Measurements from ENCODE around the gene COL6A1. TPM values are rescaled to one million over a fixed set of nuclear protein-coding genes. Genes with fewer than 3 reads are reported as not detected.

The COL6A1 gene
- polyA plus RNA-seq, 1 donor from 2014 or later, result 29.4 TPM

DNA sequence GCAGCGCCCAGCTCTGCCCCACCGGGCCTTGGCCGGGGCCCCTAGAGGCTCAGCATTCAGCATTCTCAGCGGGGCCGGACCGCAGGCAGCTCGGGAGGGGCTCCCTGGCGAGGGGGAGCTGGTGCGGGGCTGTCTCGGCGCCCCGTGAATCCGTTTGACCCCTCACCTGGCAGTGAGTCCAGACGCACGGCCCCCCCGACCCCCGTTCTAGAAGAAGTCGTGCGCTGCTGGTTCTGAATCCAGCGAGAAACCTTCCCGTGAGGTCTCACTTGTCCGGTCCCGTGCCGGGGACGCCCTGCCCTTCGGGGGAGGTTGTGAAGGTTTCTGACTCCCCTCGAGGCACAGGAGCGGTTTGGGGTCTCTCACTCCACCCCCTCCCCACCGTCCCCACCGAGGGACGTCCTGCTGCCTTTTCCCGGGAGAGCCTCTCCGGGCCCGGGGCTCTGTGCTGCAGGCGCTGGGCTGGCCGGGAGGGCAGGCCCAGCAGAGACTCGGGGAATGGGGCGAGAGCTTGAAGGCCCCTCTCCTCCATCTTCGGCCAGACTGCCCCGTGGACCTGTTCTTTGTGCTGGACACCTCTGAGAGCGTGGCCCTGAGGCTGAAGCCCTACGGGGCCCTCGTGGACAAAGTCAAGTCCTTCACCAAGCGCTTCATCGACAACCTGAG lies 655 bp downstream of the COL6A1 start:
- Histone ChIP-seq H3K27me3 (ENCODE audit: insufficient read depth, low read depth, low read length) (no peaks in the 10 kb centered on the region), H3K27ac (ENCODE audit: low read length) (no peak overlapping the region), H4K20me1 (ENCODE audit: insufficient read depth) (no peaks in the 10 kb centered on the region), H3K4me2 (ENCODE audit: low read length) (no peak overlapping the region), H3K79me2 (replicated peaks; ENCODE audit: insufficient read depth, low read length) (no peaks in the 10 kb centered on the region), H3F3A (ENCODE audit: insufficient read depth, low read length, poor library complexity, severe bottlenecking) (peaks cover 9% of the 10 kb centered on the region), H2AFZ (ENCODE audit: low read depth, low read length) (peak overlapping the region; percentile 14), H3K9me2 (ENCODE audit: insufficient read depth, low read length) (no peaks in the 10 kb centered on the region), H3K4me3 (ENCODE audit: low read length) (peak overlapping the region; percentile 79), H3K9me3 (ENCODE audit: low read length) (no peaks in the 10 kb centered on the region), H3K36me3 (ENCODE audit: insufficient read depth, low read length) (no peaks in the 10 kb centered on the region), H3K9ac (ENCODE audit: low read length) (peak overlapping the region; percentile 65)
- TF ChIP-seq RAD21 (conservative IDR thresholded peaks at IDR 0.05) (no peak), POLR2AphosphoS5 (IDR thresholded peaks at IDR 0.05) (no peak), MXI1 (conservative IDR thresholded peaks at IDR 0.05; ENCODE audit: poor library complexity, severe bottlenecking) (no peak), TAF1 (IDR thresholded peaks at IDR 0.05; ENCODE audit: low read depth) (no peak), SMC3 (conservative IDR thresholded peaks at IDR 0.05; ENCODE audit: poor library complexity) (no peak), EP300 (conservative IDR thresholded peaks at IDR 0.05; ENCODE audit: poor library complexity, severe bottlenecking) (no peak), EZH2 (IDR thresholded peaks at IDR 0.05; ENCODE audit: borderline replicate concordance, insufficient read depth, low read length, poor library complexity, severe bottlenecking) (no peak)
- TF ChIP-seq, protein P1, sequence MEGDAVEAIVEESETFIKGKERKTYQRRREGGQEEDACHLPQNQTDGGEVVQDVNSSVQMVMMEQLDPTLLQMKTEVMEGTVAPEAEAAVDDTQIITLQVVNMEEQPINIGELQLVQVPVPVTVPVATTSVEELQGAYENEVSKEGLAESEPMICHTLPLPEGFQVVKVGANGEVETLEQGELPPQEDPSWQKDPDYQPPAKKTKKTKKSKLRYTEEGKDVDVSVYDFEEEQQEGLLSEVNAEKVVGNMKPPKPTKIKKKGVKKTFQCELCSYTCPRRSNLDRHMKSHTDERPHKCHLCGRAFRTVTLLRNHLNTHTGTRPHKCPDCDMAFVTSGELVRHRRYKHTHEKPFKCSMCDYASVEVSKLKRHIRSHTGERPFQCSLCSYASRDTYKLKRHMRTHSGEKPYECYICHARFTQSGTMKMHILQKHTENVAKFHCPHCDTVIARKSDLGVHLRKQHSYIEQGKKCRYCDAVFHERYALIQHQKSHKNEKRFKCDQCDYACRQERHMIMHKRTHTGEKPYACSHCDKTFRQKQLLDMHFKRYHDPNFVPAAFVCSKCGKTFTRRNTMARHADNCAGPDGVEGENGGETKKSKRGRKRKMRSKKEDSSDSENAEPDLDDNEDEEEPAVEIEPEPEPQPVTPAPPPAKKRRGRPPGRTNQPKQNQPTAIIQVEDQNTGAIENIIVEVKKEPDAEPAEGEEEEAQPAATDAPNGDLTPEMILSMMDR (IDR thresholded peaks at IDR 0.05; ENCODE audit: poor library complexity, severe bottlenecking), result no peak
- TF ChIP-seq, protein P2, sequence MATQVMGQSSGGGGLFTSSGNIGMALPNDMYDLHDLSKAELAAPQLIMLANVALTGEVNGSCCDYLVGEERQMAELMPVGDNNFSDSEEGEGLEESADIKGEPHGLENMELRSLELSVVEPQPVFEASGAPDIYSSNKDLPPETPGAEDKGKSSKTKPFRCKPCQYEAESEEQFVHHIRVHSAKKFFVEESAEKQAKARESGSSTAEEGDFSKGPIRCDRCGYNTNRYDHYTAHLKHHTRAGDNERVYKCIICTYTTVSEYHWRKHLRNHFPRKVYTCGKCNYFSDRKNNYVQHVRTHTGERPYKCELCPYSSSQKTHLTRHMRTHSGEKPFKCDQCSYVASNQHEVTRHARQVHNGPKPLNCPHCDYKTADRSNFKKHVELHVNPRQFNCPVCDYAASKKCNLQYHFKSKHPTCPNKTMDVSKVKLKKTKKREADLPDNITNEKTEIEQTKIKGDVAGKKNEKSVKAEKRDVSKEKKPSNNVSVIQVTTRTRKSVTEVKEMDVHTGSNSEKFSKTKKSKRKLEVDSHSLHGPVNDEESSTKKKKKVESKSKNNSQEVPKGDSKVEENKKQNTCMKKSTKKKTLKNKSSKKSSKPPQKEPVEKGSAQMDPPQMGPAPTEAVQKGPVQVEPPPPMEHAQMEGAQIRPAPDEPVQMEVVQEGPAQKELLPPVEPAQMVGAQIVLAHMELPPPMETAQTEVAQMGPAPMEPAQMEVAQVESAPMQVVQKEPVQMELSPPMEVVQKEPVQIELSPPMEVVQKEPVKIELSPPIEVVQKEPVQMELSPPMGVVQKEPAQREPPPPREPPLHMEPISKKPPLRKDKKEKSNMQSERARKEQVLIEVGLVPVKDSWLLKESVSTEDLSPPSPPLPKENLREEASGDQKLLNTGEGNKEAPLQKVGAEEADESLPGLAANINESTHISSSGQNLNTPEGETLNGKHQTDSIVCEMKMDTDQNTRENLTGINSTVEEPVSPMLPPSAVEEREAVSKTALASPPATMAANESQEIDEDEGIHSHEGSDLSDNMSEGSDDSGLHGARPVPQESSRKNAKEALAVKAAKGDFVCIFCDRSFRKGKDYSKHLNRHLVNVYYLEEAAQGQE (IDR thresholded peaks at IDR 0.05; ENCODE audit: borderline replicate concordance), result no peak

DNA sequence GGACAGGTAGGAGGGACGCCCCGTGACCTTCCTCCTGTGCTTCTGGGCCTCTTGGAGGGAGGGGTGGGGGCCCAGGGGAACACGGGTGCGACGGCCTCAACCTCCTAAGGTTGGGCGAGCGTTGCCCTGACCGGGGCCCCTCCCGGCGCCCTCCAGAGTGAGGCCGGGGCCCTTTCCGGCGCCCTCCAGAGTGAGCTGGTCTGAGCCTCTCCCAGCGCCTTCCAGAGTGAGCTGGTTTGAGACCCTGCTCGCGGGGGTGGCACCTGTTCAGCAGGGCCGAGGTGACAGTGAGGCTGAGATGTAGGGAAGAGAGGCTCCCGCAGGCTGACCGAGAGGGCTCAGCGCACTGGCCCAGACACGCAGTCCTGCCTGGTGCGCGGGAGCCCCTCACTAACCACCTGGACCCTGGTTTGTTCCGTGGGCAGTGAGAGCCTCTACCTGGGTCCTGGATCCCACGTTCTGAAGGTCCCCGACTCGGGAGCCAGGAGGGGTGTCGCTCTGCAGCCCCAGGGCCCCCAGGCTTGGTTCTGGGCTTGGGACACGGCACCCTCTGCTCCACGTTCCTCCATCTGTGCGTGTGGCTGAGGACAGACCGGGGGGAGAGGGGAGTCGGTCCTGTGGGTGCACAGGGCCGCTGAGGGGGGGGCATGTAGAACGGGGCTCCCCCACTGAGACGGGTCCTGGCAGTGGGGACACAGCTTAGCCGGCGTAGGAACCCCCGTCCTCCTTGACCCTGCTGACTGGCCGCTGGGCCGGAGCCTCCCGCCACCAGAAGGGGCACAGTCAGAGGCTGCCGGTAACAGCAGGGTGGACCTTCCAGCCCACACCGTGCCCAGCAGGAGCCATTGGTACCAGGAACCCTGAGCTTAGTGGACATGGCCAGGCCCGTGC lies 1.4 kb downstream of the COL6A1 start:
- H3K9me3 ChIP-seq (ENCODE audit: low read length), result no peaks in the 10 kb centered on the region
- TF ChIP-seq MXI1 (conservative IDR thresholded peaks at IDR 0.05; ENCODE audit: poor library complexity, severe bottlenecking) (no peak), SMC3 (conservative IDR thresholded peaks at IDR 0.05; ENCODE audit: poor library complexity) (no peak), TAF1 (IDR thresholded peaks at IDR 0.05; ENCODE audit: low read depth) (no peak), RAD21 (conservative IDR thresholded peaks at IDR 0.05) (no peak), POLR2AphosphoS5 (IDR thresholded peaks at IDR 0.05) (no peak), EP300 (conservative IDR thresholded peaks at IDR 0.05; ENCODE audit: poor library complexity, severe bottlenecking) (no peak), EZH2 (IDR thresholded peaks at IDR 0.05; ENCODE audit: borderline replicate concordance, insufficient read depth, low read length, poor library complexity, severe bottlenecking) (no peak)
- TF ChIP-seq, protein P1 (IDR thresholded peaks at IDR 0.05; ENCODE audit: poor library complexity, severe bottlenecking), result no peak
- H3K27ac ChIP-seq (ENCODE audit: low read length), result no peak overlapping the region
- H3K79me2 ChIP-seq (replicated peaks; ENCODE audit: insufficient read depth, low read length), result no peaks in the 10 kb centered on the region
- no peak overlapping the region for H3K4me2 ChIP-seq (ENCODE audit: low read length)
- H4K20me1 ChIP-seq (ENCODE audit: insufficient read depth), result no peaks in the 10 kb centered on the region
- H3K9ac ChIP-seq (ENCODE audit: low read length), result no peak overlapping the region
- H3K4me3 ChIP-seq (ENCODE audit: low read length), result peak overlapping the region; percentile 79
- H3F3A ChIP-seq (ENCODE audit: insufficient read depth, low read length, poor library complexity, severe bottlenecking), result peaks cover 9% of the 10 kb centered on the region
- no peaks in the 10 kb centered on the region for H3K9me2 ChIP-seq (ENCODE audit: insufficient read depth, low read length)
- H3K36me3 ChIP-seq (ENCODE audit: insufficient read depth, low read length), result no peaks in the 10 kb centered on the region
- H3K27me3 ChIP-seq (ENCODE audit: insufficient read depth, low read depth, low read length), result no peaks in the 10 kb centered on the region
- no peak overlapping the region for H2AFZ ChIP-seq (ENCODE audit: low read depth, low read length)

Measured in neural cell (in vitro differentiated cells).